Measurements from ENCODE around the gene NEO1. TPM values are rescaled to one million over a fixed set of nuclear protein-coding genes. Genes with fewer than 3 reads are reported as not detected.

The NEO1 gene
- total and polyA plus RNA-seq, 9 of the 15 experiments (the other 6 are each of a cell fraction or from before 2014, with no cell fraction given) = 0.08 to 1.7 (median 0.48) TPM

DNA sequence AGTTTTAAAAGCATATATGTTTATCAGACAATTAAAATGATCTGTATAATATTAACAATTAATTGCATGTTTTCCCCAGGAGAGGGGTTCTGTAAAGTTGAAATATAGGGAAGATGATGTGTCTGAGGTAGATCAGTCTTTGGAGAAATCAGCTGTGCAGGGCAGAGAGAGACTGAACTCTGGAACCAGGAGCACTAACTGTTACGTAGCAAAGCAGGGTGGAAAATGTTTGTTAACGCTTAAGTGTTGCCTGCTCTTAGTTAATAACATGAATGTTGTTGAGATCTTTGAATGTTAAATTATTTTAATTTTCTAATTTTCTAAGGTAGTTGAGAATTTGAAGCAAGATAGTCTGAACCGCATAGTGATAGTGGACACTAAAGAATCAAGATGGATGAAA is 57.5 kb downstream of the NEO1 start:
- H3K4me2 ChIP-seq (ENCODE audit: insufficient read depth, low read length) = no peak overlapping the region
- H3K4me1 ChIP-seq (replicated peaks in 1 of 2; ENCODE audit: control insufficient read depth in 2 of 2, insufficient read depth in 2 of 2, low read length in 2 of 2) = no peaks in the 10 kb centered on the region
- FAIRE-seq = no peak
- 0 out of 5 replicates have a peak, but pooled peaks cover 0 to 2% of the 10 kb centered on the region in 2 experiments for H3K27me3 ChIP-seq (ENCODE audit: control insufficient read depth in 2 of 2, insufficient read depth in 2 of 2, low read length in 2 of 2)
- H4K20me1 ChIP-seq (replicated peaks; ENCODE audit: control insufficient read depth, insufficient read depth, low read length) = no peaks in the 10 kb centered on the region
- ChIA-PET CTCF (ENCODE audit: low intra/inter-chr PET ratio) (no interaction called here), POLR2A (no interaction called here)
- no peak overlapping the region for H3K9ac ChIP-seq (ENCODE audit: insufficient read depth in 1 of 2, low read depth in 2 of 2, low read length in 2 of 2)
- intact Hi-C loops (cut with micrococcal nuclease) = no loop called here
- no TSS peak for BruUV-seq (replicated peaks)
- H2AFZ ChIP-seq (ENCODE audit: low read depth, low read length) = no peak overlapping the region
- no peaks in the 10 kb centered on the region for H3K79me2 ChIP-seq (ENCODE audit: control insufficient read depth, insufficient read depth, low read length)
- in situ Hi-C loops (cut with MboI) = no loop called here
- WGBS (ENCODE audit: insufficient coverage, low coverage, missing lambda C conversion rate) = 0% methylated on average over 3 of the region's 3 CpGs
- no peaks in the 10 kb centered on the region for H3K9me3 ChIP-seq (replicated peaks; ENCODE audit: control insufficient read depth, insufficient read depth, low read depth, low read length)
- H3K9me1 ChIP-seq (ENCODE audit: control insufficient read depth, insufficient read depth, low read length) = no peaks in the 10 kb centered on the region
- no peak overlapping the region for H3K27ac ChIP-seq (ENCODE audit: extremely low read depth, low read depth, low read length)
- ATAC-seq = no peak
- H3K36me3 ChIP-seq (ENCODE audit: control insufficient read depth, insufficient read depth, low read length) = no peaks in the 10 kb centered on the region
- no peak for DNase-seq (ENCODE audit: extremely low read depth in 1 of 4, low spot score in 3 of 4)
- no peak overlapping the region for H3K4me3 ChIP-seq
- TF ChIP-seq, protein P1, sequence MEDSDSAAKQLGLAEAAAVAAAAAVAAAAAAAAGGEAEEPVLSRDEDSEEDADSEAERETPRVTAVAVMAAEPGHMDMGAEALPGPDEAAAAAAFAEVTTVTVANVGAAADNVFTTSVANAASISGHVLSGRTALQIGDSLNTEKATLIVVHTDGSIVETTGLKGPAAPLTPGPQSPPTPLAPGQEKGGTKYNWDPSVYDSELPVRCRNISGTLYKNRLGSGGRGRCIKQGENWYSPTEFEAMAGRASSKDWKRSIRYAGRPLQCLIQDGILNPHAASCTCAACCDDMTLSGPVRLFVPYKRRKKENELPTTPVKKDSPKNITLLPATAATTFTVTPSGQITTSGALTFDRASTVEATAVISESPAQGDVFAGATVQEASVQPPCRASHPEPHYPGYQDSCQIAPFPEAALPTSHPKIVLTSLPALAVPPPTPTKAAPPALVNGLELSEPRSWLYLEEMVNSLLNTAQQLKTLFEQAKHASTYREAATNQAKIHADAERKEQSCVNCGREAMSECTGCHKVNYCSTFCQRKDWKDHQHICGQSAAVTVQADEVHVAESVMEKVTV (CRISPR knock-in tag; IDR thresholded peaks at IDR 0.05) = no peak
- TF ChIP-seq STAG1 (CRISPR knock-in tag; IDR thresholded peaks at IDR 0.05; ENCODE audit: borderline replicate concordance) (no peak), POLR3A (IDR thresholded peaks at IDR 0.05; ENCODE audit: borderline replicate concordance, extremely low read depth, insufficient read depth, insufficient read length) (no peak), CREB1 (IDR thresholded peaks at IDR 0.05) (no peak), CREB1 (CRISPR knock-in tag; IDR thresholded peaks at IDR 0.05) (no peak), HNRNPH1 (optimal IDR thresholded peaks at IDR 0.05; ENCODE audit: low read depth, low read length) (no peak)
- TF ChIP-seq, protein P2, sequence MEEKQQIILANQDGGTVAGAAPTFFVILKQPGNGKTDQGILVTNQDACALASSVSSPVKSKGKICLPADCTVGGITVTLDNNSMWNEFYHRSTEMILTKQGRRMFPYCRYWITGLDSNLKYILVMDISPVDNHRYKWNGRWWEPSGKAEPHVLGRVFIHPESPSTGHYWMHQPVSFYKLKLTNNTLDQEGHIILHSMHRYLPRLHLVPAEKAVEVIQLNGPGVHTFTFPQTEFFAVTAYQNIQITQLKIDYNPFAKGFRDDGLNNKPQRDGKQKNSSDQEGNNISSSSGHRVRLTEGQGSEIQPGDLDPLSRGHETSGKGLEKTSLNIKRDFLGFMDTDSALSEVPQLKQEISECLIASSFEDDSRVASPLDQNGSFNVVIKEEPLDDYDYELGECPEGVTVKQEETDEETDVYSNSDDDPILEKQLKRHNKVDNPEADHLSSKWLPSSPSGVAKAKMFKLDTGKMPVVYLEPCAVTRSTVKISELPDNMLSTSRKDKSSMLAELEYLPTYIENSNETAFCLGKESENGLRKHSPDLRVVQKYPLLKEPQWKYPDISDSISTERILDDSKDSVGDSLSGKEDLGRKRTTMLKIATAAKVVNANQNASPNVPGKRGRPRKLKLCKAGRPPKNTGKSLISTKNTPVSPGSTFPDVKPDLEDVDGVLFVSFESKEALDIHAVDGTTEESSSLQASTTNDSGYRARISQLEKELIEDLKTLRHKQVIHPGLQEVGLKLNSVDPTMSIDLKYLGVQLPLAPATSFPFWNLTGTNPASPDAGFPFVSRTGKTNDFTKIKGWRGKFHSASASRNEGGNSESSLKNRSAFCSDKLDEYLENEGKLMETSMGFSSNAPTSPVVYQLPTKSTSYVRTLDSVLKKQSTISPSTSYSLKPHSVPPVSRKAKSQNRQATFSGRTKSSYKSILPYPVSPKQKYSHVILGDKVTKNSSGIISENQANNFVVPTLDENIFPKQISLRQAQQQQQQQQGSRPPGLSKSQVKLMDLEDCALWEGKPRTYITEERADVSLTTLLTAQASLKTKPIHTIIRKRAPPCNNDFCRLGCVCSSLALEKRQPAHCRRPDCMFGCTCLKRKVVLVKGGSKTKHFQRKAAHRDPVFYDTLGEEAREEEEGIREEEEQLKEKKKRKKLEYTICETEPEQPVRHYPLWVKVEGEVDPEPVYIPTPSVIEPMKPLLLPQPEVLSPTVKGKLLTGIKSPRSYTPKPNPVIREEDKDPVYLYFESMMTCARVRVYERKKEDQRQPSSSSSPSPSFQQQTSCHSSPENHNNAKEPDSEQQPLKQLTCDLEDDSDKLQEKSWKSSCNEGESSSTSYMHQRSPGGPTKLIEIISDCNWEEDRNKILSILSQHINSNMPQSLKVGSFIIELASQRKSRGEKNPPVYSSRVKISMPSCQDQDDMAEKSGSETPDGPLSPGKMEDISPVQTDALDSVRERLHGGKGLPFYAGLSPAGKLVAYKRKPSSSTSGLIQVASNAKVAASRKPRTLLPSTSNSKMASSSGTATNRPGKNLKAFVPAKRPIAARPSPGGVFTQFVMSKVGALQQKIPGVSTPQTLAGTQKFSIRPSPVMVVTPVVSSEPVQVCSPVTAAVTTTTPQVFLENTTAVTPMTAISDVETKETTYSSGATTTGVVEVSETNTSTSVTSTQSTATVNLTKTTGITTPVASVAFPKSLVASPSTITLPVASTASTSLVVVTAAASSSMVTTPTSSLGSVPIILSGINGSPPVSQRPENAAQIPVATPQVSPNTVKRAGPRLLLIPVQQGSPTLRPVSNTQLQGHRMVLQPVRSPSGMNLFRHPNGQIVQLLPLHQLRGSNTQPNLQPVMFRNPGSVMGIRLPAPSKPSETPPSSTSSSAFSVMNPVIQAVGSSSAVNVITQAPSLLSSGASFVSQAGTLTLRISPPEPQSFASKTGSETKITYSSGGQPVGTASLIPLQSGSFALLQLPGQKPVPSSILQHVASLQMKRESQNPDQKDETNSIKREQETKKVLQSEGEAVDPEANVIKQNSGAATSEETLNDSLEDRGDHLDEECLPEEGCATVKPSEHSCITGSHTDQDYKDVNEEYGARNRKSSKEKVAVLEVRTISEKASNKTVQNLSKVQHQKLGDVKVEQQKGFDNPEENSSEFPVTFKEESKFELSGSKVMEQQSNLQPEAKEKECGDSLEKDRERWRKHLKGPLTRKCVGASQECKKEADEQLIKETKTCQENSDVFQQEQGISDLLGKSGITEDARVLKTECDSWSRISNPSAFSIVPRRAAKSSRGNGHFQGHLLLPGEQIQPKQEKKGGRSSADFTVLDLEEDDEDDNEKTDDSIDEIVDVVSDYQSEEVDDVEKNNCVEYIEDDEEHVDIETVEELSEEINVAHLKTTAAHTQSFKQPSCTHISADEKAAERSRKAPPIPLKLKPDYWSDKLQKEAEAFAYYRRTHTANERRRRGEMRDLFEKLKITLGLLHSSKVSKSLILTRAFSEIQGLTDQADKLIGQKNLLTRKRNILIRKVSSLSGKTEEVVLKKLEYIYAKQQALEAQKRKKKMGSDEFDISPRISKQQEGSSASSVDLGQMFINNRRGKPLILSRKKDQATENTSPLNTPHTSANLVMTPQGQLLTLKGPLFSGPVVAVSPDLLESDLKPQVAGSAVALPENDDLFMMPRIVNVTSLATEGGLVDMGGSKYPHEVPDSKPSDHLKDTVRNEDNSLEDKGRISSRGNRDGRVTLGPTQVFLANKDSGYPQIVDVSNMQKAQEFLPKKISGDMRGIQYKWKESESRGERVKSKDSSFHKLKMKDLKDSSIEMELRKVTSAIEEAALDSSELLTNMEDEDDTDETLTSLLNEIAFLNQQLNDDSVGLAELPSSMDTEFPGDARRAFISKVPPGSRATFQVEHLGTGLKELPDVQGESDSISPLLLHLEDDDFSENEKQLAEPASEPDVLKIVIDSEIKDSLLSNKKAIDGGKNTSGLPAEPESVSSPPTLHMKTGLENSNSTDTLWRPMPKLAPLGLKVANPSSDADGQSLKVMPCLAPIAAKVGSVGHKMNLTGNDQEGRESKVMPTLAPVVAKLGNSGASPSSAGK (IDR thresholded peaks at IDR 0.05) = no peak
- TF ChIP-seq, protein P3, sequence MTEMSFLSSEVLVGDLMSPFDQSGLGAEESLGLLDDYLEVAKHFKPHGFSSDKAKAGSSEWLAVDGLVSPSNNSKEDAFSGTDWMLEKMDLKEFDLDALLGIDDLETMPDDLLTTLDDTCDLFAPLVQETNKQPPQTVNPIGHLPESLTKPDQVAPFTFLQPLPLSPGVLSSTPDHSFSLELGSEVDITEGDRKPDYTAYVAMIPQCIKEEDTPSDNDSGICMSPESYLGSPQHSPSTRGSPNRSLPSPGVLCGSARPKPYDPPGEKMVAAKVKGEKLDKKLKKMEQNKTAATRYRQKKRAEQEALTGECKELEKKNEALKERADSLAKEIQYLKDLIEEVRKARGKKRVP (CRISPR knock-in tag; IDR thresholded peaks at IDR 0.05) = no peak
